Amniotic stem cell (primary cell): ENCODE data around the gene MTMR12.
"Not testable (repeated sequence)": the region's sequence is repeated elsewhere in the genome, so short reads cannot be mapped to it uniquely, and the experiment has no call there.

Experiments
- DNase-seq: peaks from one replicate; lab custom pipeline; 2025; lab: John Stamatoyannopoulos, UW

The MTMR12 gene

DNA sequence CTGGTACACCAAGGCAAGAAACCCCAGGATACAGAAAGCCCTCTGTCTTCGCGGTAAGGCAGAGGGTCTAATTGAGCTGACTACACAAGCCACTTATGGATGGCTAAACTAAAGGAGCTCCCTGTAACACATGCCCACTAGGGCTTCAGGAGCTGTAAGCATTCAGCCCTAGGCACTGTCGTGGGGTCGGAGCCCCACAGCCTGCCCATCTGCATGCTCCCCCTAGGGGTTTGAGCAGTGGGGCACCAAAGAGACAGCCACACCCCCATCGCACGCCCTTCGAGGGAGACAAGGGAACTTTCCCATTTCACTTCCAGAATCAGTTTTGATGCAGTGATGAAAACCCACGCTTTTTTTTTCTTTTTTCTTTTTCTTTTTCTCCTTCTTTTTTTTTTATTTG lies 11.0 kb upstream of the MTMR12 start:
- no peak for DNase-seq

DNA sequence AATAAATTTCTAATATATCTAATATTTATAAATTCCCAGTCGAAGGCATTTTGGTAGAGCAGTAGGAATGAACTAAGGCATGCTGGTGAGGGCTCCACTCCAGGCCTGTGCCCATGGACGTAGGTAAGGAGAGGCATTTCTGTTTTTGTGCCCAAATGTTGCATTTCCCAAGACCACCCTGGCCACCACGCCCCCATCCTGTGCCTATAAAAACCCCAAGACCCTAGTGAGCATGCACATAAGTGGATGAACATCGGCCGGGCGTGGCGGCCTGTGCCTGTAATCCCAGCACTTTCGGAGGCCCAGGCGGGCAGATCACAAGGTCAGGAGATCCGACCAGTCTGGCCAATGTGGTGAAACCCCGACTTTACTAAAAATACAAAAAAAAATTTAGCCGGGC lies 10.1 kb upstream of the MTMR12 start:
- DNase-seq: no peak

DNA sequence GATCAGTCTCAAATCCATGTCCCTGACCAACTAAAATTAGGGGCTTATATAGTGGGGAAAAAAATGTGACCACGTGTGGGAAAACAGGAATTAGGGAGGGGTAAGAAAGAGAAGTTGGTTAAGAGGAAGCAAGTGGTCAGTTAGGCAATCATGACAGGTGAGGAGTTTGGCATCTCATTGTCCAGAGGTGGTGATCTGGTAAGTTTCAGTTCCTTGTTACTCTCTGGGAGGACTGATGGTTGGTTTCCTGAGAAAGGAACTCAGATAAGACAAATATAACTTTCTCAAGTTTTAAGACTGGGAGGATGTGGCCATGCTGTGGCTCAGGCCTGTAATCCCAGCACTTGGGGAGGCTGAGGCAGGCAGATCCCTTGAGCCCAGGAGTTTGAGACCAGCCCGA lies 9.0 kb upstream of the MTMR12 start:
- not testable (repeated sequence) for DNase-seq

DNA sequence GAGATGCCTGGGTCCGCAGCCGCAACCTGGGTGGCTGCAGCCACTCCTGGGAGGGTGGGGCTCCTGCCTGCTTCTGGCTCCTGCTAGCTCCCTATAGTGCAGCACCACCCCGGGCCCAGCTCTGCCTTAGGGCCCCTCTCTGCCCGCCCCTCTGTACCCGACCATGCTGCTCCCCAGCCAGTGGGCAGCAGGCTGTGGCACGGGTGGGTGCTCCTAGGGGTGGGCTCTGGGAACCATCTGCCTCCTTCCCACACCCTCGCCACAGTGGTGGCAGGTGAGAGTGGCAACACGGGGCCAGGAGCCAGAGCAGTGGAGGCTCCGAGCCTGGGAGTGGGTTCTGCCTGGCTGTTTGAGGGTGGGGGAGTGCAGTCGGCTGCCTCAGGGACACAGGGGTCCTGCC lies 7.8 kb upstream of the MTMR12 start:
- DNase-seq: no peak

DNA sequence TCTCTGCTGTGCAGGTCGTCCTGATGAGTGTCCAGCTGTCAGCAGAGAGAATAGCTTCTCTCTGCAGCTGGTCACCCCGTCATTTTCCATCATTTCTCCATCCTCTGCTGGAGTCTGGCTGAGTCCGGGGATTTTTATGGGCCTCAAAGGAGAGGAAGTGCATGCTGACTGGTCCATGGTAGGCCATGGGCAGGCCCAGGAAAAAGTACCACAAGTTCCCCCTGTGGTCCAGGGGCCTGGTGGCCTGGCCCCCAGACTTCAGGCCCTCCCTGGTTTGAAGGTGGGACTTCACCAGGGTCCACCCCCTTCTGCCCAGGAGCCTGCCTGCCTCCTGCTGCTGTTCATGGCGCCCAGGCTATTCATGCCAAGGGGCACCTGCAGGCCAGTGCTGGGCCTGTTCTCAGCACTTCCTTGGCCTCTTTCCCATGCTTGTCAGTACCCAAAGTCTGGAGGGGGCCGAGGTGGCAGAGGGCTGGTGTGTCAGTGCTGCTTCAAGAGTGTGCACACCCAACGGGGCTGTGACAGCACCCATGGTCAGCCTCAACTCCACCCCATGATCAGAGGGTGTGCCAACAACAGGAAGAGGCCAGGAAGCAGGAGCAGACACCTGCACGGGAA lies 7.3 kb upstream of the MTMR12 start:
- no peak for DNase-seq

DNA sequence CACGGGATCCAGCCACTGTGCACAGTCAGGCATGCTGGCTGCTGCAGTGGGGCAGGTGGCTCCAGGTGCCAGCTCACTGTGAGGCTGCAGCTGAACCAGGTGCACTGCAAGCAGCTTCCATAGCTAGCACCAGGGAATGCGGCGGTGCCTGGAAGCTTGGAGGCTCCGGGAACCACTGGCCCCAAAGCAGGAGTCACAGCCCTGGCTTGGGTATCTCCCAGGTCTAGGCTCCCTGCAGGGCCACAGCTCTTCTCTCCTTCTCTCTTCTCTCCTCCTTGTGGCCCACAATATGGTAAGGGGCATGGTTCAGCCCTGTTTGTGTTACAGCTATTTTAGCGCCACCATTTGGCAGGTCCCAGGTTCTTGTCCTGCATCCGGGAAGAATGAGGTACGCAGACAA lies 6.7 kb upstream of the MTMR12 start:
- DNase-seq: no peak

DNA sequence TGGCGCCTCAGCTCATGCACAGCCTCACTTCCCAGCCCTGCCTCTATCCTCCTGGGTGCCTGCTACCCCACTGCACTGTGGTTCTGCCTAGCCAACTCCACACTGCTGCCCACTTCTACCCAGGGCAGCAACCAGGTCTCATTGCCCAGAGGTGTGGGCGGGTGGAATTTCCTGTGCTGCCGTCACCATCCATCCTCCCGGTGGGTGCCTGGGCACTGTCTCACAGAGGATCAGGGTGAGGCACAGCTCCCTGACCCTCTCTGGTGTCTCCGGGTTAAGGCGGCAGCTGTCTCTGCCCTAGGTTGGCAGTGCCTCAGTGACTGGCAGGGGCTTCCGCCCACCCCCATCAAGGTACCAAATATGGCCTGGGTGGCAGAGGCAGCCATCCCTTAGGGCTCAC lies 4.3 kb upstream of the MTMR12 start:
- DNase-seq: no peak

DNA sequence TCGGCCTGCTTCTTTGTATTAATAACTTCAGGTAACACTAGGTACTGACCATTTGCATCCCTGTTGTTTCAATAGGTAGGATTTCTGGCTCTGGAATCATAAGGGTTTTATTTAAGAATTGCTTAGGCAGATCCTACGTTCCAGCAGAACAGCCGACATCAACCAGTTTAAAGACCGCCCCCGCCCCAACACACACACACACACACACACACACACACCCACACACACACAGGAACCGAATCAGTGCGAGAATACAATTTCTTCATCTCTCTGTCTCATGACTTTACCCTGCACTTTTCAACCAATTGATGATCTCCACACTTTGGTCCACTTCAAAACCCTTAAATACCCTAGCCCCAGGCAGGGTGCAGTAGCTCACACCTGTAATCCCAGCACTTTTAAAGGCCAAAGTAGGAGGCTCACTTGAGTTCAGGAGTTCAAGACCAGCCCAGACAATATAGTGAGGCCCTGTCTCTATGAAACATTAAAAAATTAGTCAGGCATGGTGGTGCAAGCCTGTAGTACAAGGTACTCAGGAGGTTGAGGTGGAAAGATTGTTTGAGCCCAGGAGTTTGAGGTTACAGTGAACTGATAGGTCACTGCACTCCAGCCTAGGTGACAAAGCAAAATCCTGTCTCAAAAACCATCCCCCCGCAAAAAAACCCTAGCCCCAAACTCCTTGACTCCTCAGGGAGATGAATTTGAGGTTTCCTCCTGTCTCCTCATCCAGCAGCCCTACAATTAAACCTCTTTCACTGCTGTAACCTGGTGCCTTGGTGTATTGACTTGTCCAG lies 2.7 kb upstream of the MTMR12 start:
- DNase-seq: no peak

DNA sequence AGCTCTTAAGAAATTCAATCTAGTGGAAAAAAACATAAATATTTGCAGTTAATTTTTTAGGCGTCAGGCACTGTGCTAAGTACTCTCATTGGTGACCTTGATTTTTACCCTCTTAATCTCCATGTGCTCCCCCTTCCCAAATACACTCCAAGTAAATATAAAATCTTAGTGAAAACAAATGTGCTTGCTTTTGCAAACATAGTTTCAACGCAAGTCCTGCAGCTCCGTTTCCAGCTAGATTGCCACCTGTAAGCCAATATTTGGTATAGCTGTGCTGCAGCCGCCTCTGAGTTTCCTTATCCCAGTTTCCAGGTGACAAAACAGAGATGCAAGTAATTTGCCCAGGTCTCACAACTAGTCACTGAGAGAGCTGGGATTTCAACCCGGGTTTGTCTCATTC lies 1.9 kb upstream of the MTMR12 start:
- no peak for DNase-seq

DNA sequence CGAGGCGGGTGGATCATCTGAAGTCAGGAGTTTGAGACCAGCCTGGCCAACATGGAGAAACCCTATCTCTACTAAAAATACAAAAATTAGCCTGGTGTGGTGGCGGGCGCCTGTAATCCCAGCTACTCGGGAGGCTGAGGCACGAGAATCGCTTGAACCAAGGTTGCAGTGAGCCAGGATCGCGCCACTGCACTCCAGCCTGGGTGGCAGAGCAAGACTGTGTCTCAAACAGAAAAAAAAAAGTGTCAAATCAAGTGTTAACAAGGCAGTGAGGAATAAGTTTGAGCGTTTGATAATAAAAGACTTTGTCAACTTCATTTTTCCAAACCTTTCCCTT lies 1.4 kb upstream of the MTMR12 start:
- not testable (repeated sequence) for DNase-seq

DNA sequence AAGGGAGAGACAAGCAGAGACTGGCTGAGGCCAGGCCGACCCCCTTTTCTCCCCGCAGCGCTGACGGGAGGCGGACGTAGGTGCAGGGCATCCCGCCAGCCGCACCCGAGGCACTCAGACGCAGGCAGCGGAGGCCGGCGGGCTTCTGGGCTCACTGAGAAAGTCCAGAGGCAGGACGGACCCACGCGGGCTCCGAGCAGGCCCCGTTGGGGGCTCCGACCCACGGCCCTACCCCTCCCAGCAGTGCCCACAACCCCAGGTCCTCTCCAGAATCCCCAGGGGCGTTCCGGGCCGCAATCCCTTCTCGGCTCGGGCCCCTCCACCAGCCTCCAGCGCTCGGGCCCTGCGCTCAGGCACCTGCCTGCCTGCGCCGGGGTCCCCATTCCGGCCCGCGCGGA lies 543 bp downstream of the MTMR12 start:
- peak; percentile 26 for DNase-seq

DNA sequence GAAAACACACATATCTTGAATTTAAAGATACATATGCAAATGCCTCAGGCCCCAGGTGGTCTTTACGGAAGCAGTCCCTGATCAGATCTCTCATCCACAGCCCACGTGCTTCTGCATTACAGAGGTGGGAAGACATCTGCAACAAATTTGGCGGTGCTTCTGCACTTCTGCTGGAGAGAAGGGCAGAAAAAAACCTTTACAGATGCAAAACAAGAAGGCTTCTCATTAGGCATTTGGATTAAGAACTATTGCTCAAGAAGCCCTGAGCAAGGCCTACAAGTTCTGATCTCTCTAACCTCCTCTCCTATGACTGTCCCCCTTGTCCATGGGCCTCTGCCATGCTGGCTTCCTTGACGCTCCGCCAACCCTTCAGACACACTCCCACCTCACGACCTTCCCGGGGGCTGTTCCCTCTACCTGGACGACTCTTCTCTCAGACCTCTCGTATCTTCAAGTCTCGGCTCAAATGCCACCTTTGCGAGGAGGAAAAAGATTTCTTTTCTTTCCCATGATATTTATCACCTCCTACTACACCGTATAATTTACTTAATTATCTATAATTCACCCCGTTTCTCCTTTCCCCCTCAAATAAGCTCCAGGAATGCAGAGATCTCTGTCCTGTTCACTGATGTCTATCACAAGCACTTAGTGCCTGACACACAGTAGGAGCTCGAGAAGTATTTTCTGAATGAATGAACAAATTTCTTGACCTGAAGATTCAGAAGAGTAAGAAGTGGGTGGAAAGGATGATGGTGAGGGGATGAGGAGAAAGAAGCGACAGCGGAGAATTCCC lies 1.1 kb downstream of the MTMR12 start:
- no peak for DNase-seq

DNA sequence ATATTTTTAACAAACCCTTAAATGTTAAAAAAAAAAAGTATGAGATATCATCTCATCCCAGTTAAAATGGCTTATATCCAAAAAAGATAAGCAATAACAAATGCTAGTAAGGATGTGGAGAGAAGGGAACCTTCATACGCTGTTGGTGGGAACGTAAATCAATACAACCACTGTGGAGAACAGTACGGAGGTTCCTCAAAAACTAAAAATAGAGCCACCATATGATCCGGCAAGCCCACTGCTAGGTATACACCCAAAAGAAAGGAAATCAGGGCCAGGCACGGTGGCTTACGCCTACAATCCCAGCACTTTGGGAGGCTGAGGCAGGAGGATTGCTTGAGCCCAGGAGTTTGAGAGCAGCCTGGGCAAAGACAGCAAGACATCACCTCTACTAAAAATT lies 3.0 kb downstream of the MTMR12 start:
- DNase-seq: no peak

DNA sequence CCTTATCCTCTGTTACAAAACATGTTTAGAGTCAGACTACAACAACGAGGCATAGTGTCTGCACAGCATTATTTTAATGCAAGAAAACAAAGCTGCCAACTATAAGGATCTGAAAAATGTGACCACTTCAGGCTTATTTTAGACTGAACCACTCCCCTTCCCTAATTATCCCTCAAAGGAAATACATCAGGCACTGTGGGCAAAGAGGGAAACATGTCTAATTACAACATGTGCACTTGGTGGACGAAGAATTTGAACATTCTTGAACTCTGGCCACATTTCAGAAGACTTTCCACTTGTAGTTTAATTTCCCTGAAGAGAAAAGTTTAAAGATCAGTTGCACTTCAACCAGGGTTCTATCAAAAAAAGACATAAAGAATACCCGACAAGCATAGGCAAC lies 3.8 kb downstream of the MTMR12 start:
- no peak for DNase-seq

DNA sequence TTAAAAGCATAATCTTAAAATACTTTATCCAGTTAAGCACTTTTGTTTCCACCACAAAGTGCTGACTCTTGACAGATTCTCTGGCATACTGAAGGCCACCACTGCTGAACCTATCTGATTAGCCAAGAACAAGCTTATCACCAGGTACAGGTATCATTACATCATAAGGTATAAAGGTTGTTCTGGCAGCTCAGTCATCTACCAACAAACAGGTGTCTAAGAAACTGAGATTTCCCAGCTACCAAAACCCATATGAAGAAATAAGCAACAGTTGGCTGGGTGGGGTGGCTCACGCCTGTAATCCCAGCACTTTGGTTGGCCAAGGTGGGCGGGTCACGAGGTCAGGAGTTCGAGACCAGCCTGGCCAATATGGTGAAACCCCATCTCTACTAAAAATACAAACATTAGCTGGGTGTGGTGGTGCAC lies 5.0 kb downstream of the MTMR12 start:
- DNase-seq: no peak

DNA sequence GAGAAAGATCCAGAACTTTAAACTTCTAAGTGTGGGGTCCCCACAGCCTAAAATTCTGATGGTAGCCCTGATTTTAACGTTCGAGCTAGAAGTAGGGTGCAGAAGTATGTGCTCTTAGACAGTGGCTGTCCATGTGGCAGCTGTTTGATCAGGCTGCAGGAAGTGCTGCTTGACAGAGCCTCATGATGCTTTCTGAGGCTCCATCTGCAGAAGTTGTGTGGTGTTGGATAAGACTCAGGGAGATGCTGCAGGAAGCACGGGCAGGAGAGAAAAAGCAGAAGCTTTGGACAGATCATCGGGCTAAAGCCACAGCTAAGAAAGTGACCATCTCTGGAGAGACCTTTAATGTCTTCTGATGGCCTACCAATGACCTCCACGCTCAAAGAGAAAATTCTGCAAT lies 8.1 kb downstream of the MTMR12 start:
- DNase-seq: no peak

DNA sequence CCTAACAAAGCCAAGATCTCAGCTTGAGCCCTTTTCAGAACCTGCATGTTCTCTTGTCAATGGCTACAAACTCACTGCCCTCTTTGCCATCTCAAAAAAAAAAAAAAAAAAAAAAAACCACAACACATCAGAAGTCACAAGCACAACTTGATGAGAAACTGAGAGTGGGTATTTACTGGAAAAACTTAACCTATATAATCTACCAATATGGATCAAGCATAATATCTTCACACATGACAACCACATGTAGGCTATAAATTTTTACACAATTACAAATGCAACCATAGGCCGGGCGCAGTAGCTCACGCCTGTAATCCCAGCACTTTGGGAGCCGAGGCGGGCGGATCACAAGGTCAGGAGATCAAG lies 9.0 kb downstream of the MTMR12 start:
- no peak for DNase-seq

DNA sequence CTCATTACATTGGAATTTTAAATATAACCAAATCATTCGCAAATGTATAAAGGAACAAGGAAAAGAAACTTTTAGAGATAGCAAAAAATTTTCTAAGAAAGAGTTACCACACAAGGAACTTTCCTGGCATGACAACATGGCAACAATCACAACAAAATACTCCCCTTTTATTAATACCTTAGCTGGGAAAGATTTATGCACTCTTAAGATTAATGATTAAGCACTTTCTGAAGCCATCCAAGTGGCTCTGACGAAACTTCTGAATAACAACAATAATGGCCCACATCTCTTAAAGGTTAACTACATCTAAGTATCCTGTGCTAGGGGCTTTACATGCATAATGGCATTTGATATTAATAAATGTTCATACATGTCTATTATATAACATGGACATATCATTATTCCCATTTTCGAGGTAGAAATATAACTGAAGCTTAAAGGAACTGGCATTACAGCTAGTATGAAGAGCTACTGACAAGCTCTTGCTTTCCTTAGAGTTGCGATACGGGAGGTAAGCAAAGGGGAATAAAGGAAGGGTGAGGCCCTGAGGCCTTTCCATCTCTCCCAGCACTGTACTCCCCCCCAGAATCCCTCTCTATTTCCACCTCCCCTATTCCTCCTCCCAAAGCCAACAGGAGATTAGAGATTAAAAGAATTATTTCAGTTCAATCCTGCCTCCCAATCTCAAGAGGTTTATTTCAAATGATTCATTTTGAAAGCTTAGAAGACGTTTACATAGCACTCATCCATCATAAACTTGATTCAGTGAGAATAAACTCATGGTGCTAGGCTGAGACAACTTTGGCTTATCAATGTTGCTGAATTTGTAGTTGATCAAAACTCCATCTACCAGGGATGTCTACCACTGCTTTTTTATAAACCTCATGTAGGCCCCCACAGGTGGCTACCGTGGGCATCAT lies 9.6 kb downstream of the MTMR12 start:
- no peak for DNase-seq

DNA sequence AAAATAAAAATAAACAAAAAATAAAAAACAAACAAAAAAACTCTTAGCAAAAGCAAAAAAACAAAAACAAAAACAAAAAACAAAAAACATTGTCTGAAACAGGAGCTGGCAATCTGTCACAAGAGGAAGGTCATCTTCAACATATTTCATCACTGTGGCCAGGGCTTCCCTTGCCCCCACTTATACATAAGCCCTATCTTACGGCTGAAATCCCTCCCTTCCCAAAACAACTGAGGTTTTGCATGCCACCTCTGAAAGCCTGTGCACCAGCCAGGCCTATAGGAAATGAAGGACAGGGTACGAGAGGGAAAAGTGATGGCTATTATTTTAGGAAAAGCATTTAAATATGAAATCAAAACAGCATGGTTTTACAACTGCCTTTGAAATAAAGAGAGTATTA lies 10.8 kb downstream of the MTMR12 start:
- no peak for DNase-seq

DNA sequence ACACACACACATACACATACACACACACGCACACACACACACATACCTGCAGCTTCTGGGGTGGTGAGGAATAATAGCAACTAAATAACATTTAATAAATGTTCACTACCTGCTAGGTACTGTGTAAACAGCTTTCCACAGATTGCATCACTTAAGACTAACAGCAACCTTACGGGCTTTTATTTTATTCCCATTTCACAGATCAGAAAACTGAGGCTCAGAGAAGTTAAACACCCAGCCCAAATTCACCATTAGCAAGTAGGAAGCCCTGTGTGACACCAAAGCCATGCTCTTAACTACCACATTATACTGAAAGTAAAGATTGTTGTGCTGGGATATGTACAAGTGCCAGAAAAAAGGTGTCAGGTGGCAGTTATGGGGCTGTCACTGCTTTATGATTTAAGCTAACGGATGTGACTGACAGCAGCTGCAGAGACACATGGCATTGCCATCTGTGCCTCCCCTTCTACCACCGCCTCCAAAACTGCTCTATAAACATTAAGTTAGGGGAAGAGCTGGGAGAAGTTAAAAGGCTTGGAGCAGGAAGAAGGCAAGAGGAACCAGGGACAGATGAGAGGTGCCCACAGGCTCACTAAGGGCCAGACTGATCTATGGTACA lies 13.6 kb downstream of the MTMR12 start:
- DNase-seq: no peak

DNA sequence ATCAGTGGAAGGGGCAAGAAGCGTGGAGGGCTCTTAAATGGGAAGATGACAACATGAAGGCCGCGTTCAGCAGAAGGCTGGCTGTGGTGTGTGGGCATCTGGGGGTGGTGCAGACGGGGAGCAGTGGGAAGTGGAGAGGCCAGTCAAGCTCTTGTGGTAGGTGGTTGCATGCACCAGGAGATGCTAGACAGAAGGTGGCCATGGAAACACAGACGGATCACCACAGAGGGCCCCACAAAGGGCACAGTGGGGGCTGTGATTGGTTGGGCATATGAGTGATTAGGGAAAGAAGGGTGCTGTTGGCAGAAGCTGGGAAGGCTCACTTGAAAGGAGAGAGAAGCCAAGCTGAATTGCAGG lies 14.7 kb downstream of the MTMR12 start:
- no peak for DNase-seq
